NCI-H187 (cell line): ENCODE measurements around the gene XCR1.
"Not testable (repeated sequence)": the region's sequence is repeated elsewhere in the genome, so short reads cannot be mapped to it uniquely, and the experiment has no call there.

Experiments
- DNase-seq, 2 experiments: peaks; one replicate each; lab custom pipeline; 2025; lab: John Stamatoyannopoulos, UW

XCR1 gene, protein sequence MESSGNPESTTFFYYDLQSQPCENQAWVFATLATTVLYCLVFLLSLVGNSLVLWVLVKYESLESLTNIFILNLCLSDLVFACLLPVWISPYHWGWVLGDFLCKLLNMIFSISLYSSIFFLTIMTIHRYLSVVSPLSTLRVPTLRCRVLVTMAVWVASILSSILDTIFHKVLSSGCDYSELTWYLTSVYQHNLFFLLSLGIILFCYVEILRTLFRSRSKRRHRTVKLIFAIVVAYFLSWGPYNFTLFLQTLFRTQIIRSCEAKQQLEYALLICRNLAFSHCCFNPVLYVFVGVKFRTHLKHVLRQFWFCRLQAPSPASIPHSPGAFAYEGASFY

DNA sequence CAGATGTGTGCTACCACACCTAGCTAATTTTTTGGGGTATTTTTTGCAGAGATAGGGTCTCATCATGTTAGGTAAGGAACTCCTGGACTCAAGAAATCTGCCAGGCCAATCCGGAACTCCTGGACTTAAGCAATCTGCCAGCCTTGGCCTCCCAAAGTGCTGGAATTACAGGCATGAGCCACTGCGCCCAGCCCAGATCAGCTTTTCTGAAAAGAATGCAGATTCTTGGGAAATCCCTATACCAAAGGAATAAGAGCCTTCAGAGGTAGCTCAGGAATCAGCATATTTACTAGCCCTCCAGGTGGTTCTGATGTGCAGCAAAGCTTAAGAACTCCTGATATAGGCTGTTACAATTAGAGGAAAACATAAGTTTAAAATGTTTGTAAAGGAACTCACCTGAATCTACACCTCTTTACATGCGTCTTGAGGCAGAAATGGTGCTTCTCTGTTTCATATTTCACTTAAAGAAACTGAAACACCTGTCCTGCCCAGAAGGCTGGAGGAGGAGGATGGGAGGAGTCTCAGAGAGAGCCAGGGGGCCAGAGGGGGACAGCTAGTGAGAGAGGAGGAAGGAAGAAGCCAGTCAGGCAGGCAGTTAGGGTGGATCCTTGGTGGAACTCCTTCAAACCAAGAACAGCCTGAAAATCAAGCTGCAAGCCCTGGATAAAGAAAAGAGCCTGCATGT, at the start of gene XCR1:
Gene XCR1 (minus strand): TSS at position 463 of the 685 bp plus-strand sequence. CDS start 5,536 bp downstream, outside the sequence.
- no peak for DNase-seq

DNA sequence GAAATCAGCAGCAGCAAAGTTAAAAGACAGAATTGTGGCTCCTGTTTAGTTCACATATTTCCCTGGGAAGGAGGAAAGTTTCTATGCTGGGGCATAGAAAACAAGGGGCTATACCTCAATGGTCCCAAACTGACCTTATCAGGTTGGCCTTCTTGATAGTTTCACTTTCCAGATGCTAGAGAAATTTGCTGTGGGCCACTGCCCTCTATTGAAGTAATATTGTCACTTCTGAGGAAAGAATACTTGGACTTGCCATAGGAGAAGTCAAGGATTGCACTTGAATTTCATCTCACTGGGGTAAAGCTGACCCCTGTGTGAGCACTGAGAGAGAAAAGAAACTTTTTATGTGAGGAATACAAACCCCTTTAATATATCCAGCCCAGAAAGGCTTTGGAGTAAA, 49.3 kb upstream of the XCR1 start:
- no peak for DNase-seq

DNA sequence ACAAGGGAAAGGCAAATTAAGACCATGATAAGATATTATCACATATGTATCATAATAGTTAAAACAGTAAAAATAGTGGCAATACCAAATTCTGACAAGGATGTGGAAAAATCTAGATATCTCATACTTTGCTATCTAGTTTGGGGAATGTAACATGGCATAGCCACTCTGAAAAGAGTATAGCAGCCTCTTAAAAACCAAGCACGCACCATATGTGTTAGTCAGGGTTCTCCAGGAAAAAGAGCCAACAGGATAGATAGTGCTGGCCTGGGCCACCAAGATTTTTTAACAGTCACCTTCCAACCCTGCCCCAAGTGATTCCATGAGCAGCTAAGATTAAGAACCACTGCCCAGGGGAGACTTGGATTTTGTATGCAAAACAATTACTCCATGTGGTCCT, 48.5 kb upstream of the XCR1 start:
- no peak for DNase-seq

DNA sequence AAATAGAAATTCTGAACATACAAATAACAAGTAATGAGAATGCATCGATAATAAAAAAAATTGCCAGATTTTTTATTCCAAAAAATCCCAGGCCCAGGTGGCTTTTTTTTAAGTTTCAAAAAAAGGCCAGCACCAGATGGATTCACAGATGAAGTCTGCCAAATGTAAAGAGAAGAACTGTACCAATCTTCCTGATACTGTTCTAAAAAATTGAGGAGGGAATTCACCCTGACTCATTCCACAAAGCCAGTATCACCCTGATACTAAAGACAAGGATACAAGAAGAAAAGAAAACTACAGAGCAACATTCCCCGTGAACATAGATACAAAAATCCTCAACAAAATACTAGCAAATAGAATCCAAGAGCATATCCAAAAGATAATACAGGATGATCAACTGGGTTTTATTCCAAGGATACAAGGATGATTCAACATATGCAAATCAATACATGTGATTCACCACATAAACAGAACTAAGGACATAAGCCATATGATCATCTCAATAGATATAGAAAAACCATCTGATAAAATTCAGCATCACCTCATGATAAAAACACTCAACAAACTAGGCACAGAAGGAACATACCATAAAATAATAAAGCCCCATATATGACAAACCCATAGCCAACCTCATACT, 44.1 kb upstream of the XCR1 start:
- DNase-seq = no peak

DNA sequence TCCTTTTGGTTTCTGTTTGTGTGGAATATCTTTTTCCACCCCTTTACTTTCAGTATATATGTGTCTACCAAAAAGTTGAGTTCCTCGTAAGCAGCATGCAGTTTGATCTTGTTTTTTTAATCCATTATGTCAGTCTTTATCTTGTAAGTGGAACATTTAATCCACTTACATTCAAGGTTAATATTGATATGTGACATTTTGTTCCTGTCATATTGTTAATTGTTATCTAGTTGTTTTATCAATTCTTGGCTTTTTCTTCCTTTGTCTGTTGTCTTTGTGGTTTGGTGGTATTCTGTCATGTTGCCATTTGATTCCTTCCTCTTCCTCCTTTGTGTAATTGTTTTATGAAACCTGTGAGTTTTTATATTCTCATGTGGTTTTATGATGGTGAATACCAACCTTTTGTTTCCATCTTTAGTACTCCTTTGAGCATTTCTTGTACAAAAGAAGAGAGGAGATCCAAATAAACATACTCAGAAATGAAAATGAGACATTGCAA, 43.4 kb upstream of the XCR1 start:
- DNase-seq = no peak

DNA sequence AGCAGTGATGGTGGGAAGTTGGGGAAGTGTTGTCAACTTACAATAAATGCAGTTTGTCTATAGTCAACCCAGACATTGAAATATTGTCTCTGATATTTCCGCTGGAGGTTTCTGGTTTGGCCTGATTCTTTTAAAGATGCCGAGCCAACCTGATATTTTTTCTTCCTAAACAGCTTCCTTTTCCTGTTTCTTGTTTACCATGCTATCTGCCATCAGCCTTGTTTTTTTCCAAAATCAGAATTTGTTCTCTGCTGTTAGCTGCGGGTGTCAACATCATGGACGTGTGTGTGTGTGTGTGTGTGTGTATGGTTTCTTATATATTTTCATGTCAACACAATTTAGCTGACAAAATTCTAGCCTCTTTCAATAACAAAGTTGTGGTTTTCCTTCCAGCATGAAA, 41.2 kb upstream of the XCR1 start:
- no peak for DNase-seq

DNA sequence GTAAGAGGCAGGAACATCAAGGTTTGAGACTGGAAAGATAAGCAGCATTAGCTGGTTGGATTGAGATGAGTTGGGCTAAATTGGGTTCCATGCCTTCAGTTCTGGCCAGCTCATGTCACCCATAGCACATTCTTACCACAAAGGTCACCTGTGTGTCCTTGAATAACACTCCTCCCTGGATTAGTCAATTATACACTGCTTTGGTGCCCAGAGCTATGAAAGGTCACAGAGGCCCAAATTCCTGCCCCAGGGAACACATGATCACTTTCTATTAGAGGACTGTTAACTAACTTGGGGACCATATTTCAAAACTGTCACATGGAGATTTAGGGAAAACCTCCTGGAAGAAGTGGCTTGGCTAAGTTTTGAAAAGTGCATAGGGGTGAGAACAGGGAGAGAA, 40.1 kb upstream of the XCR1 start:
- DNase-seq = no peak

DNA sequence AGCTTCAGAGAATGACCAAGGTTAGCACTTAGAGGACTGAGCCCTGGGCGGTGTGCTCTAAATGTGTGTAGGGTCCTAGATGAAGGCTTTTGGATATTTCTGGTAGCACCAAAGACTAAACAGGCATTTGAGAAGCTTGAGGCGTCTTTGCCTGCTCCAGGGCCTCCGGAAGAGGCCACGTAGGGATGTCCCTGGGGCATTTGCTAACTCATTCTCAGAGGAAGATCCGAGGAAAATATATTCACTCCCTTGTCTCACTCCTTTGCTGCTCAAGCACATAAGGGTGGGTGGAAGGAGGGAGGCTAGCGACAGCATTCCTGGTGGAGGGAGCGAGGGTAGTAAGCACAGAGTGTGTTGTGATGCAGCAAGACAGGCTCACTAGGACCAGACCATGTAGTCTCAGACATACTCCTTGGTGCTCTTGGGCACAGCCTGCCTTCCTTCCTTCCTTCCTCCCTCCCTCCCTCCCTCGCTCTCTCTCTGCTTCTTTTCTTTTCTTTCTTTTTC, 38.5 kb upstream of the XCR1 start:
- DNase-seq = no peak

DNA sequence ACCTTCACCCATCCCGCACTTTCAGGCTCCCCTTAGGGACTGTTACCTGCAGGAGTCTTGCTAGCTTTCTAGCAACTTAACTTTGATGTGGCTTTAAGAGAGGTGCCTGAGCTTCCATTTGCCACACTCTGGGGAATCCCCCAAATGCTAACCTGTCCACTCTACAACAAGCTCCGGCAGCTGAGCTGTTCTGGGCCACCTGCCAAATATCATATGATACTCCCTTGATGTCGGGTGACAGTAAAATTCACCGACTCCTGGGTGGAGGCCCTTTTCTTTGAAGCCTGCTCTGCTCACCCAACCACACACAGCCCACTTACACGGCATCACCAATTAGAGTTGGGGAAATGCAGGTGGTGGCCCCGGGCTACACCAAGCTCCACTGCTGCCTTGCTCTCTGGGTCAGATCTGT, 38.0 kb upstream of the XCR1 start:
- DNase-seq = peak; percentile 64 to 70

DNA sequence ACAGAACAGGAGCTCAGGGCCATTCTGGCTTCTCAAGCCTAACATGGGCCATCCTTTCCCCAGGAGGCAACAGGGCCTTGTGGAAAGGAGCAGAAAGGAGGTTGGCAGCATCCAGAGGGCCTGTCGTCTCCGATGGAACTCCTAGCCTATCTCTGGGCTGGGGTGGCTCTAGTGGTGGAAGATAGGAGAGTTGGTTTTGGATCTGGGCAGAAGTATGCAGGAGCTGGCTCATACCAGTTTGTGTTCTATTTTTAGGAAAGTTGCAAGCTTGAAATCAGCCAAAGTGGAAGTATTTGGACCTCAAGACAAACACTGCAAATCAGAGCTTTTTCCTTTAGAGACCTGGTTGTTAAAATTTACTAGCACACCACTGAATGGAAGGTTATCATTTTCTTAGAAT, 35.4 kb upstream of the XCR1 start:
- DNase-seq = no peak

DNA sequence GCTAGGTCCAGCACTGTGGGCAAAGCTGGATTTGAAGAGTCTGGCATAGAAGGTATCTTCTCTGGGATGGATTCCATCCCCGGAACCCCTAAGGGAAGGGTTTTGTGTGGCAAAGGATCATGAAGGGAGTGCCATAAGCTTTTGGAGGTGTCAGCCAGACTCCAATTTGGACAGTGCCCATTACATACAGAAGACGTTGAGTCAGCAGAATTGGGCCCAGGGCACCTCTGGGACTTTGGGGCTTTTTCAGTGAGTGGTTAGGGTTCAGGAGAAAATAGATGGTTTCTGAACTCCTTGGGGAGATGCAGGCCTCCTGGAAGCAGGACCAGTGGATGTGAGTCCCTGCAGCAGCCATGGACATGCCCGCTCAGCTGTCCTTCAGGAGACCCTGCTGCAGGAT, 34.6 kb upstream of the XCR1 start:
- DNase-seq = no peak

DNA sequence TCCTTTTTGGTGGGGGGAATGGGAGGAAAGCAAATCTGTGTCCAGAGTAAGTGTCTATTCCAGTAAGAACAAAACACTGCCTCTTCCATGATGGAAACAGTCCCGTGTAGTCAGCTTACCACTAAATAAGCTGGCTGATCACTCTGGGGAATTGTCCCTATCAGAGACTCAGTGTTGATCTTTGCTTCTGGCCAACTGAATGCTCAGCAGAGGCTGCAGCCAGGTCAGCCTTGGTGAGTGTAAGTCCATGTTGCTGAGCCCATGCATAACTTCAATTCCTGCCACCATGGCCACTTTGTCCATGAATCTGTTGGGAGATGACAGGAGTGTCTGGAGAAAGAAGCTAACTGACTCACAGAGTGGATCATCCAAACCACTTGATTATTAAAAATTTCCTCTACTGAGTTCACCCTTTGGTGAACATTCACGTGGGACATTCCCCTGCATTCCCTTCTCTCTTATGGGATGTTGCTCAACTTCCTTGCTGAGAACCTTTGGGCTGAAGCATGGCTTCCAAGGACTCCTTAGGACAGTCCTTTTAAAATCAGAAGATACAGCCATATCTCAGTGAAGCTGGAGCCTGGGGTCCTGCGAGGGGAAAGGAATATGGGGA, 33.9 kb upstream of the XCR1 start:
- no peak for DNase-seq

DNA sequence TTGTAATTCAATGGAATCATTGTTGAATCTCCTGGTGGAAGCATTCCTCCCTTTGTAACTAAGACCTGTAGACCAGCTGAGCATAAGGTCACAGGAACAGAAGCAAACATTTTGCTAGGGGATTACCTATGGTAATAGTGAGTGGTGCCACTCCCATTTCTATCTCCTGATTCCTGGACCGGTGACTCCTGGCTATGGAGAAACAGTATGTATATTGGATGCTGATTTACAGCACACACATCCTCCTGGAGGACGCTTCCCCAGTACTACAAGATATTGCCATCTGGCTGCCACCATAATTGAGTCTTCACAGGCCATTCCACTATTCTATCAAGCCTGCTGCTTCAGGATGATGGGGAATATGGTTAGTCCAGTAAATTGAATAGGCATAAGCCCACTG, 33.3 kb upstream of the XCR1 start:
- DNase-seq = no peak

DNA sequence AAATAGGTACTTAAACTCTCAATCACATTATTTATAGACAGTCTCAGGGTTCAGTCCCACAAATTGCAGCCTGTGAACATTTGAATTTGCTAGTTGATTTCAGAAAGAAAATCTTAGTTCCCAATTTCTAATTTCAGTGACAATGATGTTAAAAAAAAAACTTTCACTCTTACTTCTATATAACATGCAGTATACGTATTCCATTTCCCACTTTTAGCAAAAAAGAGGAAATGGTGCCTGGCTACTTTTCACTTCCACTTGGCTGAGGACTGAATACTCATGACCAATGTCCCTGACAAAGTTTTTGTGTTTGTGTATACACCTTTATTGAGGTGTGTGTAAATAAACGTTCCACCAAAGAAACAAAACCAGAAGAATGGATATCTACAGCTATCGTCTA, 32.1 kb upstream of the XCR1 start:
- DNase-seq = no peak

DNA sequence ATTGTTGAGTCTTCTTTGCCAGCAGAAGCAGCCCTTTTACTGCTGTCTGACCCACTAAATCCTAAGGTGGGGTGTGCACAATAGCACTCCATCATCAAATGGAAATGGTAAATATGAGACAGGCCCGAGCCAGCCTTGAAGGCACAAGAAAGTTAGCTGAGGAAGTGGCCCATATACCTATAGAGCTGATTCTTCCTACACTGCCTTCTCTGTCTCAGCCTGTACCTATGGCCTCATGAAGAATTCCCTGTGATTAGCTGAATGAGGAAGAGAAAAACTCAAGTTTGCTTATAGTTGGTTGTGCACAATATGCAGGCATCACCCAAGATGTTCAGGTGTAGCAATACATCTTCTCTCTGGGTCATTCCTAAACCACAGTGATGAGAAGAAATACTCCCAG, 31.7 kb upstream of the XCR1 start:
- DNase-seq = no peak

DNA sequence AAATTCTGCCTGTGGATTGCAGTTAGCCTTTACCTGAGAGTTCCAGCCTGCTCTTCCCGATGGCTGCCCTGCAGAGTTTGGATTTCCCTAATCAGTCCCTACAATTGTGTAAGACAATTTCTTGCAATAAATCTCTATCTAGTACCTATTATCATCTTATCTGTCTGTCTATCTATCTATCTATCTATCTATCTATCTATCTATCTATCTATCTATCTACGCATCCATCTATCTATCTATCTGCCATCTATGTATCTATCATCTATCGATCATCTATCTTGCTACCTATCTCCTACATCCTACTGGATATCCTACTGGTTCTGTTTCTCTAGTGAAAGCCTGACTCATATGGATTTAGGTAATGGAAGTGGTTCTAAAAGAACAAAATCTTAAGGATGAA, 30.4 kb upstream of the XCR1 start:
- no peak for DNase-seq

DNA sequence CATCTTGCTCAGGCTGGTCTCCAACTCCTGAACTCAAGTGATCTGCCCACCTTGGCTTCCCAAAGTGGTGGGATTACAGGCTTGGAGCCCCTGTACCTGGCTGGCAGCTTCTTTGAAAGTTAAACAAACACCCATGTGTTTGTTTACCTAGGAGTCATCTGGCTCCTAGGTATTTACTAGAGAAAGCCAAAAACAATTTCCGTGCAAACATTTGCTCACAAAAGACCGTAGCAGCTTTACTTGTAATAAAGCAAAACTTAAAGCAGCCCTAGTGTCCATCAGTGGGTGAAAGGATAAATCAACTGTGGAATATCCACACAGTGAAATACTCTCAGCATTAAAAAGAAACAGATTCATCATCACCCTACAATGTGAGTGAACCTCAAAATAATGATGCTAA, 29.4 kb upstream of the XCR1 start:
- DNase-seq = no peak

DNA sequence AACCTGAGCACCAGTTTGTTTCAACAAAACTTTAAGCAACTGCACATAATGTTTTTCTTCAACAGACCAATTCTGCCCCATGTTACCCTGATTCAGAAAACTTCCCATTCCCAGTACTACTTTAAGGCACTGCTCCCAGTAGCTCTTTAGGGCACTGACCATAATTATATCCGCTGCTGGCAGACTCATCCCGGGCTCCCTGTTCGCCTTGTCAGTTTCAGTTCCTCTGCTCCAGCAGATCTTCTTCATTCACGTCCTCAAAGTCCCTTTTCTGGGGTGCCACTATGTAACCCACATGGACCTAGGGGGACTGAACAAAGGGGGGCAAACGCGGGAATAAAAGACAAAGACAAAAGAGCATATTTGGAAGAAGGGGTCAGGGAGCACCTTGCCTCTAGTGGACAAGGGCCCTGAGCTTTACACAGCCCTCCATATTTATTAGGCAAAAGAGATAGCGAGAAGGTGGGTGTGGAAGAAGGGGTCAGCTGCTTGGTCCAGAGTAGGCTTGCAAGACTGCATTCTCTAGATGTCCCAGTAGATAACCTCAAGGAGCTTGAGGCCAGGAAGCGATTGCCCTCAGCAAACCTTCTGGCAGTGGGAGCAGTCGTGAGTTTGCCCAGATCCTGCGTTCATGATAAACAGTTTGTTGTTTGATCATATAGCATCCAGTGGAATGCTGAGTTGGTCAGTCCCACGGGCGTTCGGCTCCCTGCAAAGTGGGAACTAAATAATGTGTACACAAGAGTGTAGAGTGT, 26.7 kb upstream of the XCR1 start:
- not testable (repeated sequence) for DNase-seq

DNA sequence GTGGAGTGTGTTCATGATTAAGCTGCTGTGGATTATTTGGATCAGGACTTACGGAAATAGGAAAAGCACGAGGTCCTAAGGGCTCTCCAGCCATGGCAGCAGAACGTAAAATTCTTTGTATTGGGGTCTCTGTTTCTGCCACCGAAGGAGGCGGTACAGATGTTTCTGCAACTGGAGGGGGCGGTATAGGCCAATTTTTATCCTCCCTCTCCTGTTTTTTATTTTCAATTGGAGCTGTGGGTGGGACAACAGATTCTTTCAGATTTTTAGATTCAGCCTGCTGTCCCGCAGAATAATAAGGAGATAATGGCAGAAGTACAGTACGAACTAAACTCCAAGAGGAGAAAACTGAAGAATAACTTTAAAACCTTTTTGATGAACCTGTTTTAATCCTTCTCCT, 26.0 kb upstream of the XCR1 start:
- not testable (repeated sequence) for DNase-seq

DNA sequence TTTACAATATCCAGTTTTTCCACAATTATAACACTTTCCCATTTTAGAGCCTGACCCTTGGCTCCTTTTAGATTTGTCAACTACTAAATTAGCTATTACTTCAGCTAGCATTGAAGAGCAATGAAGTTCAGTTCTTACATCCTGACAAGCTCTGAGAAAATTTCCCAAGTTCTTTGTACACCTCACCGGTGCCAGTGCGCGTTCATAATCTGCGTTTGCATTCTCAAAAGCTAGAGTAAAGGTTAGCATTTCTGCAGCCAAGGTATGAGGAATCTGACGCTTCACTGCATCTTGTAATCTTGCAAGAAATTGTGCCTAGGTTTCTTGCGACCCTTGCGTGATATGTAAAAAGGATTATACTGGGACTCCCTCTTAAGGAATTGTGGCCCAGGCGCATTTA, 25.2 kb upstream of the XCR1 start:
- DNase-seq = no peak

DNA sequence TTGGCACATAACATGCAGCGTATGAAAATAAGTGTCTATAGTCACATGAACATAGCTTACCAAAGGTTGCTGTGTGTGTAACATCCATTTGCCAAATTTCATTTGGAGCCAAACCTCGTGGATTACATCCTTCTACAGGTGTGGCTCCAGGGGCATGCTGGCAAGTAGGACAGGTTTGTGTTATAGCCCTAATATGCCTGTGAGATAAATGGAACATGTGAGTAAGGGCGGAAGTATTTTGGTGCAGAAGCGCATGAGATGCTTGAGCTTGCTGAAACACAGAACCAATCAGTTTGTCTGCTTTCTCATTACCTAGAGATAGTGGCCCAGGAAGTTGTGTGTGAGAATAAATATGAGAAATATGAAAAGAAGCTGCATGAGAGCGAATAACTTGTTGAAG, 21.8 kb upstream of the XCR1 start:
- DNase-seq = no peak

DNA sequence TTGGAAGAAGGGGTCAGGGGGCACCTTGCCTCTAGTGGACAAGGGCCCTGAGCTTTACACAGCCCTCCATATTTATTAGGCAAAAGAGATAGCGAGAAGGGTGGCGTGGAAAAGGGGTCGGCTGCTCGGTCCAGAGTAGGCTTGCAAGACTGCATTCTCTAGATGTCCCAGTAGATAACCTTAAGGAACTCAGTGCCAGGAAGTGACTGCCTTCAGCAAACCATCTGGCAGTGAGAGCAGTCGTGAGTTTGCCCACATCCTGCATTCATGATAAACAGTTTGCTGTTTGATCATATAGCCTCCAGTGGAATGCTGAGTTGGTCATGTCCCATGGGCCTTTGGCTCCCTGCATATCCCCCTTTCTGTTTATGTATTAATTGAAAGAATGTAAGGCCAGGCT, 18.9 kb upstream of the XCR1 start:
- not testable (repeated sequence) for DNase-seq
